H9 (cell line): ENCODE data around the gene EMX2. TPM values are rescaled to one million over a fixed set of nuclear protein-coding genes. Genes with fewer than 3 reads are reported as not detected.

ENCODE experiments used
- DNase-seq: peaks from one replicate; pipeline ENCODE4 v3.0.0-alpha.2; 2017
- H2AFZ ChIP-seq: one replicate; pipeline ENCODE4 v1.6.1; 2013; ENCODE audit warnings: mild to moderate bottlenecking, low read length, control low read depth, moderate library complexity
- H2AK5ac ChIP-seq: 2 replicates; pipeline ENCODE4 v1.6.1; 2013; ENCODE audit warnings: low read length, control low read depth, mixed read lengths; ENCODE audit not compliant: insufficient read length
- H2BK120ac ChIP-seq: one replicate; pipeline ENCODE4 v1.6.1; 2013; ENCODE audit warnings: low read depth, mild to moderate bottlenecking, low read length, control low read depth, inconsistent platforms; ENCODE audit not compliant: poor library complexity, severe bottlenecking
- H2BK12ac ChIP-seq: 2 replicates; pipeline ENCODE4 v1.6.1; 2013; ENCODE audit warnings: low read length, control low read depth, mixed read lengths, low read depth; ENCODE audit not compliant: insufficient read length
- H2BK15ac ChIP-seq: 2 replicates; pipeline ENCODE4 v1.6.1; 2013; ENCODE audit warnings: low read depth, low read length, control low read depth
- H2BK20ac ChIP-seq: one replicate; pipeline ENCODE4 v1.6.1; 2013; ENCODE audit warnings: low read depth, mild to moderate bottlenecking, low read length, control low read depth, inconsistent platforms; ENCODE audit not compliant: poor library complexity, severe bottlenecking
- H2BK5ac ChIP-seq: 2 replicates; pipeline ENCODE4 v1.6.1; 2013; ENCODE audit warnings: low read length, control low read depth, mixed read lengths; ENCODE audit not compliant: insufficient read length
- H3K14ac ChIP-seq: 2 replicates; pipeline ENCODE4 v1.6.1; 2013; ENCODE audit warnings: low read length, control low read depth; ENCODE audit not compliant: insufficient read depth
- H3K18ac ChIP-seq: 2 replicates; pipeline ENCODE4 v1.6.1; 2013; ENCODE audit warnings: low read depth, mild to moderate bottlenecking, mixed read lengths, low read length, control low read depth; ENCODE audit not compliant: insufficient read length
- H3K23ac ChIP-seq: 2 replicates; pipeline ENCODE4 v1.6.1; 2013; ENCODE audit warnings: low read length, control low read depth, mixed read lengths, low read depth; ENCODE audit not compliant: insufficient read length
- H3K23me2 ChIP-seq: 2 replicates; pipeline ENCODE4 v1.6.1; 2013; ENCODE audit warnings: low read depth, mild to moderate bottlenecking, mixed read lengths, low read length, control low read depth; ENCODE audit not compliant: insufficient read length, poor library complexity, severe bottlenecking
- H3K27ac ChIP-seq: 2 replicates; pipeline ENCODE4 v1.5.1; 2013; ENCODE audit warnings: low read length, control low read depth, mixed read lengths, low read depth; ENCODE audit not compliant: insufficient read length
- H3K27me3 ChIP-seq: 2 replicates; pipeline ENCODE4 v1.6.1; 2013; ENCODE audit warnings: low read length, control low read depth, inconsistent platforms; ENCODE audit not compliant: insufficient read depth
- H3K4ac ChIP-seq: 2 replicates; pipeline ENCODE4 v1.6.1; 2013; ENCODE audit warnings: low read depth, mild to moderate bottlenecking, control low read depth, inconsistent platforms, low read length, moderate library complexity
- H3K4me1 ChIP-seq: 2 replicates; pipeline ENCODE4 v1.6.1; 2013; ENCODE audit warnings: low read length, control low read depth, inconsistent platforms; ENCODE audit not compliant: insufficient read depth
- H3K4me2 ChIP-seq: 2 replicates; pipeline ENCODE4 v1.6.1; 2013; ENCODE audit warnings: low read length, control low read depth, mixed read lengths; ENCODE audit not compliant: insufficient read length, insufficient read depth
- H3K56ac ChIP-seq: 2 replicates; pipeline ENCODE4 v1.6.1; 2013; ENCODE audit warnings: low read depth, mild to moderate bottlenecking, mixed read lengths, low read length, control low read depth; ENCODE audit not compliant: insufficient read length
- H3K79me1 ChIP-seq: 2 replicates; pipeline ENCODE4 v1.6.1; 2013; ENCODE audit warnings: low read depth, mild to moderate bottlenecking, moderate library complexity, low read length, control low read depth, inconsistent platforms; ENCODE audit not compliant: insufficient read depth, poor library complexity, severe bottlenecking
- H3K79me2 ChIP-seq: 2 replicates; pipeline ENCODE4 v1.6.1; 2013; ENCODE audit warnings: low read length, control low read depth, inconsistent platforms; ENCODE audit not compliant: insufficient read depth
- H3K9ac ChIP-seq: 2 replicates; pipeline ENCODE4 v1.6.1; 2013; ENCODE audit warnings: low read length, control low read depth, mixed read lengths; ENCODE audit not compliant: insufficient read length; ENCODE audit errors: extremely low read depth
- H3K9me3 ChIP-seq: one replicate; pipeline ENCODE4 v1.6.1; 2013; ENCODE audit warnings: low read depth, low read length, inconsistent platforms; ENCODE audit not compliant: control insufficient read depth
- H3T11ph ChIP-seq: one replicate; pipeline ENCODE4 v1.6.1; 2013; ENCODE audit warnings: mild to moderate bottlenecking, low read length, control low read depth, inconsistent platforms
- H4K20me1 ChIP-seq: one replicate; pipeline ENCODE4 v1.6.1; 2013; ENCODE audit not compliant: control insufficient read depth, insufficient read length, insufficient read depth
- H4K5ac ChIP-seq: 2 replicates; pipeline ENCODE4 v1.6.1; 2013; ENCODE audit warnings: low read depth, mild to moderate bottlenecking, mixed read lengths, low read length, control low read depth; ENCODE audit not compliant: insufficient read length
- H4K8ac ChIP-seq: replicated peaks from 2 replicates; pipeline ENCODE4 v1.6.1; 2013; ENCODE audit warnings: low read length, control low read depth, mixed read lengths, low read depth; ENCODE audit not compliant: insufficient read length
- H4K91ac ChIP-seq: 2 replicates; pipeline ENCODE4 v1.6.1; 2013; ENCODE audit warnings: low read depth, mild to moderate bottlenecking, moderate library complexity, mixed read lengths, low read length, control low read depth; ENCODE audit not compliant: insufficient read length
- H3K27ac Mint-ChIP-seq, 3 experiments: 2 replicates in 2 of 3; 3 replicates in 1 of 3; pipeline ENCODE4 v1.8.0; 2020 to 2021; ENCODE audit warnings: mixed read lengths in 3 of 3, mild to moderate bottlenecking in 1 of 3, moderate library complexity in 1 of 3
- H3K27me3 Mint-ChIP-seq: 2 replicates; pipeline ENCODE4 v1.8.0; 2021; ENCODE audit warnings: low read depth, mild to moderate bottlenecking, moderate library complexity, mixed read lengths
- H3K36me3 Mint-ChIP-seq, 3 experiments: 2 replicates in 2 of 3; 3 replicates in 1 of 3; pipeline ENCODE4 v1.8.0; 2020 to 2021; ENCODE audit warnings: low read depth in 3 of 3, mixed read lengths in 3 of 3; ENCODE audit not compliant: insufficient read depth in 1 of 3
- H3K4me1 Mint-ChIP-seq, 2 experiments: 2 replicates each; pipeline ENCODE4 v1.8.0; 2020; ENCODE audit warnings: mixed read lengths in 2 of 2
- H3K4me3 Mint-ChIP-seq, 2 experiments: 2 replicates in 1 of 2; 3 replicates in 1 of 2; pipeline ENCODE4 v1.8.0; 2020 to 2021; ENCODE audit warnings: mild to moderate bottlenecking in 2 of 2, mixed read lengths in 2 of 2, moderate library complexity in 1 of 2
- H3K9me3 Mint-ChIP-seq, 2 experiments: 2 replicates in 1 of 2; 3 replicates in 1 of 2; pipeline ENCODE4 v1.8.0; 2020; ENCODE audit warnings: mild to moderate bottlenecking in 2 of 2, mixed read lengths in 2 of 2, moderate library complexity in 1 of 2
- CTCF ChIP-seq: fragments of 200-600 bp; sonication (generic); conservative IDR thresholded peaks from 3 replicates; pipeline ENCODE4 v1.8.0; 2021; ENCODE audit warnings: antibody characterized with exemption, mild to moderate bottlenecking
- WGBS: extraction: QIAGEN DNeasy Blood & Tissue Kit; methylation state at CpG from one replicate; pipeline ENCODE4 v1.1.7; 2013; ENCODE audit warnings: missing lambda C conversion rate, low lambda C conversion rate, mixed read lengths; ENCODE audit not compliant: insufficient read length; ENCODE audit errors: extremely low coverage; 5-methylcytosine and 5-hydroxymethylcytosine counted together
- total RNA-seq: library from RNA; stranded (reverse); gene quantifications from 2 replicates; pipeline ENCODE4 v1.2.1, GENCODE V29; 2021

Gene EMX2
- total RNA-seq, 1 experiment from 2014 or later, result not detected

GRCh38 chr10:117596706-117597105 lies 54.2 kb downstream of the EMX2 start:
- H3K36me3 Mint-ChIP-seq, result no peaks in the 10 kb centered on the region; a peak in 1 of 7 replicates
- Histone ChIP-seq H2BK12ac (no peak overlapping the region), H3K14ac (no peak overlapping the region), H4K8ac (no peak overlapping the region), H3K4me1 (no peaks in the 10 kb centered on the region), H4K20me1 (no peaks in the 10 kb centered on the region), H3T11ph (no peak overlapping the region), H4K5ac (no peak overlapping the region), H3K79me1 (no peaks in the 10 kb centered on the region), H2BK15ac (no peak overlapping the region), H2BK120ac (no peak overlapping the region), H3K4me2 (no peak overlapping the region), H3K9me3 (no peaks in the 10 kb centered on the region), H3K27me3 (no peaks in the 10 kb centered on the region), H2AFZ (no peak overlapping the region), H3K56ac (no peak overlapping the region), H3K9ac (no peak overlapping the region), H2BK5ac (no peak overlapping the region), H3K18ac (no peak overlapping the region), H4K91ac (no peak overlapping the region), H3K79me2 (no peaks in the 10 kb centered on the region), H3K27ac (no peak overlapping the region), H3K23ac (no peak overlapping the region), H3K4ac (no peak overlapping the region), H2AK5ac (no peak overlapping the region), H3K23me2 (no peaks in the 10 kb centered on the region), H2BK20ac (no peak overlapping the region)
- WGBS, result no CpG with 5 or more reads among the region's 6 CpGs
- peaks cover 10% of the 10 kb centered on the region for H3K27me3 Mint-ChIP-seq
- H3K4me1 Mint-ChIP-seq, result no peaks in the 10 kb centered on the region; a peak in 1 of 4 replicates
- DNase-seq, result no peak
- H3K4me3 Mint-ChIP-seq, result no peak overlapping the region
- no peaks in the 10 kb centered on the region; a peak in 1 of 5 replicates for H3K9me3 Mint-ChIP-seq
- H3K27ac Mint-ChIP-seq, result no peak overlapping the region
- TF ChIP-seq CTCF, result no peak
